ENCODE measurements around the gene PGPEP1.
"Not testable (repeated sequence)": the region's sequence is repeated elsewhere in the genome, so short reads cannot be mapped to it uniquely, and the experiment has no call there.

PGPEP1 gene

DNA sequence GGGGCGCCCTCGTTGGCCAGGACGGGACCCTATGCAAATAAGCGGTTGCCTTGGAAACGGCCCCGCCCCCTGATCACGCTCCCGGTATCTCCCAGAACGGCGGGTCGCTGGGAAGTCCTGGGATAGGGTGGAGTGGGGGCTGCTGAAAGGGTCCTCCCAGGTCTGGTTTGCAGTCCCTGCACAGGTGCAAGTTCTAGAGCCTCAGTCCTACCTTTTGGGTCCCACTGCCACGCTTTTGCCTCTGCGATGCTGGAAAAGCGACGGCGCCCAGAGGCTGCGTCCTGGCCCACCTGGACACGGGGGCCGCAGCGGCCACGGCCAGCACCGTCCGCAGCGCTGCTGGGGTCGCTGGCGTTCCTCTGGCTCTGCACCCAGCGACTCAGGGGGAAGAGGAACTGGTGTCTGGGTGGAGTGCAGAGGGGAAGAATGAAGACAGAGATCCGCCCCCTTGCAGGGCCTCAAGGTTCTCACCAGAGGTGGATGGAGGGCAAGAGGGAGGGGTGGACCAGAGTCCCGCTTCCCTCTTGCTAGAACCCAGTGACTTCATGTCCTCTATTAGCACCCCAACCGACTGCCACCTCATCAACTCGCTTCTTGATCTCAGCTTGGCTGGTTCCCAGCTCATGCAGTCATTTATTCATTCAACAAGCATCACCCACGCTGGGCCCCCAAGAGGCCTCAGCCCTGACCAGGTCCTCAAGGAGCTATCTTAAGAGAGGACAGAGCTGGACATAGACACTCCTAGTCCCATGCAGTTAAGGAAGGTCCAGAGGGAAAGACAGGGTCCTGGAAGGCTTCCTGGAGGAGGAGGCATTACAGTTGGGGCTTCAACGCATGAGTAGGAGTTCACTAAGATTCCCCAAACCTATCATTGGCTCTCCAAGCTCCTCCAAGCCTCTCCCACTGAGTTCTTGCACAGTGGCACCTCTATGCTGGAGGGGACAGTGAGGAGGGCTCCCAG is 57.1 kb downstream of the PGPEP1 start, which contains the start of gene LRRC25:
Gene LRRC25, minus strand, starts transcription at position 381 of the 961 bp plus-strand sequence. CDS start 659 bp downstream, outside the sequence.
- peak within 1 kb of the TSS; percentile 50 for H3K4me3 ChIP-seq (ENCODE audit: low read depth, low read length, poor library complexity, severe bottlenecking)
- H4K20me1 ChIP-seq (ENCODE audit: insufficient read depth, low read length) = no peaks in the 10 kb centered on the region
- 0 out of 2 replicates have a peak, but pooled peaks cover 5% of the 10 kb centered on the region for H3F3A ChIP-seq (ENCODE audit: insufficient read depth, low read length)
- no peaks in the 10 kb centered on the region for H3K9me2 ChIP-seq (ENCODE audit: low read depth, low read length)
- peak within 1 kb of the TSS; percentile 61 for H3K4me2 ChIP-seq (ENCODE audit: low read length)
- no peak within 1 kb of the TSS; the same call in 1 of the 2 replicates for H3K9ac ChIP-seq (ENCODE audit: low read length)
- no peaks in the 10 kb centered on the region for H3K79me2 ChIP-seq (ENCODE audit: insufficient read depth, low read length)
- 0 out of 2 replicates have a peak, but pooled peaks cover 8% of the 10 kb centered on the region for H3K27me3 ChIP-seq (ENCODE audit: insufficient read depth, low read length)
- H3K4me1 ChIP-seq (ENCODE audit: insufficient read depth, low read length, severe bottlenecking) = peaks cover 36% of the 10 kb centered on the region
- H3K36me3 ChIP-seq (ENCODE audit: insufficient read depth, low read length) = no peaks in the 10 kb centered on the region
- TF ChIP-seq, protein P1, sequence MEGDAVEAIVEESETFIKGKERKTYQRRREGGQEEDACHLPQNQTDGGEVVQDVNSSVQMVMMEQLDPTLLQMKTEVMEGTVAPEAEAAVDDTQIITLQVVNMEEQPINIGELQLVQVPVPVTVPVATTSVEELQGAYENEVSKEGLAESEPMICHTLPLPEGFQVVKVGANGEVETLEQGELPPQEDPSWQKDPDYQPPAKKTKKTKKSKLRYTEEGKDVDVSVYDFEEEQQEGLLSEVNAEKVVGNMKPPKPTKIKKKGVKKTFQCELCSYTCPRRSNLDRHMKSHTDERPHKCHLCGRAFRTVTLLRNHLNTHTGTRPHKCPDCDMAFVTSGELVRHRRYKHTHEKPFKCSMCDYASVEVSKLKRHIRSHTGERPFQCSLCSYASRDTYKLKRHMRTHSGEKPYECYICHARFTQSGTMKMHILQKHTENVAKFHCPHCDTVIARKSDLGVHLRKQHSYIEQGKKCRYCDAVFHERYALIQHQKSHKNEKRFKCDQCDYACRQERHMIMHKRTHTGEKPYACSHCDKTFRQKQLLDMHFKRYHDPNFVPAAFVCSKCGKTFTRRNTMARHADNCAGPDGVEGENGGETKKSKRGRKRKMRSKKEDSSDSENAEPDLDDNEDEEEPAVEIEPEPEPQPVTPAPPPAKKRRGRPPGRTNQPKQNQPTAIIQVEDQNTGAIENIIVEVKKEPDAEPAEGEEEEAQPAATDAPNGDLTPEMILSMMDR (IDR thresholded peaks at IDR 0.05; ENCODE audit: low read length) = no peak
- TF ChIP-seq EZH2 (IDR thresholded peaks at IDR 0.05; ENCODE audit: borderline replicate concordance, low read length) = no peak
- H3K9me3 ChIP-seq (ENCODE audit: low read length) = no peaks in the 10 kb centered on the region
- no peak within 1 kb of the TSS for H2AFZ ChIP-seq (ENCODE audit: low read length)
- H3K27ac ChIP-seq (ENCODE audit: low read depth, low read length, poor library complexity, severe bottlenecking) = no peak within 1 kb of the TSS

DNA sequence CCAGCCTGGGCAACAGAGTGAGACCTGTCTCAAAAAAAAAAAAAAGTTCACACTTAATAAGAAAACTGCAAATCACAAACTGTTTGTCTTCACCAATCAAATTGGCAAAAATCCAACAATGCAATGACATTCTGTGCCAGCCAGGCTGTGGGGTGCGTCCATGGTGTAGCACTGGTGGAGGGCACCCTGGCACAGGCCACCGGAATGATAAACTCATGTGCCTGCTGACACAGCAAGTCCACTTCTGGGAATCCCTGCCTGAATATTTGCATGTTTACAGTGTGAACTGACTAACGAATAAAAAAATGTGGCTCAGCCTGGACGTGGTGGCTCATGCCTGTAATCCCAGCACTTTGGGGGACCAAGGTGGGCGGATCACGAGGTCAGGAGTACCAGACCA is 58.6 kb downstream of the PGPEP1 start:
- TF ChIP-seq, protein P1 (IDR thresholded peaks at IDR 0.05; ENCODE audit: low read length) = no peak
- TF ChIP-seq EZH2 (IDR thresholded peaks at IDR 0.05; ENCODE audit: borderline replicate concordance, low read length) = no peak
- Histone ChIP-seq H3K27me3 (ENCODE audit: insufficient read depth, low read length) (0 out of 2 replicates have a peak, but pooled peaks cover 8% of the 10 kb centered on the region), H3K9ac (ENCODE audit: low read length) (no peak overlapping the region), H3F3A (ENCODE audit: insufficient read depth, low read length) (0 out of 2 replicates have a peak, but pooled peaks cover 5% of the 10 kb centered on the region), H3K79me2 (ENCODE audit: insufficient read depth, low read length) (no peaks in the 10 kb centered on the region), H3K27ac (ENCODE audit: low read depth, low read length, poor library complexity, severe bottlenecking) (no peak overlapping the region), H3K4me1 (ENCODE audit: insufficient read depth, low read length, severe bottlenecking) (peaks cover 33% of the 10 kb centered on the region), H2AFZ (ENCODE audit: low read length) (no peak overlapping the region), H3K4me2 (ENCODE audit: low read length) (no peak overlapping the region), H3K36me3 (ENCODE audit: insufficient read depth, low read length) (no peaks in the 10 kb centered on the region), H3K9me2 (ENCODE audit: low read depth, low read length) (no peaks in the 10 kb centered on the region), H3K4me3 (ENCODE audit: low read depth, low read length, poor library complexity, severe bottlenecking) (no peak overlapping the region), H4K20me1 (ENCODE audit: insufficient read depth, low read length) (no peaks in the 10 kb centered on the region), H3K9me3 (ENCODE audit: low read length) (no peaks in the 10 kb centered on the region)

DNA sequence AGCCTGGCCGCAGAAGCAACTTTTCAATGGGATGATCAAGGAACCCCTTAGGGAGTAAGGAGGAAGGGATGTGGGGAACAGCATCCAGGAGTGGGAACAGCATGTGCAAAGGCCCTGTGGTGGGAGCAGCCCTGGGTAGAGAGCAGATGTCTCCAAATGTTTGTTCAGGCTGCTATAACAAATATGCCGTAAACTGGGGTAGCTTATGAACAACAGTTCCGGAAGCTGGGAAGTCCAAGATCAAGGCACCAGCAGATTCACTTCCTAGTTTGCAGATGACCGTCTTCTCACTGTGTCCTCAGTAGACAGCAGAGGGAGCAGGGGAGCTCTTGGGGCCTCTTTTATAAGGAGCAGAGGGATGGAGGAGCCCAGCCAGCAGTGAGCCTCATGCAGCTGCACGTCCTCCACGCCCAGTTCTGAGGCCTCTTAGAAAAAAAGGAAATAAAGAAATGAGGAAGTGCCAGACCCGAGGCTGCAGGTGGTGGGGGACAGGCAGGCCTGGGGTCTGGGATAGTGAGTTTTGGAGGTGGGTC is 61.2 kb downstream of the PGPEP1 start:
- Histone ChIP-seq H3K9me3 (ENCODE audit: low read length) (no peaks in the 10 kb centered on the region), H2AFZ (ENCODE audit: low read length) (no peak overlapping the region), H3K36me3 (ENCODE audit: insufficient read depth, low read length) (no peaks in the 10 kb centered on the region), H3K27ac (ENCODE audit: low read depth, low read length, poor library complexity, severe bottlenecking) (peak overlapping the region; percentile 82), H3K9ac (ENCODE audit: low read length) (peak overlapping the region; percentile 48; the same call in 1 of the 2 replicates), H3K27me3 (ENCODE audit: insufficient read depth, low read length) (0 out of 2 replicates have a peak, but pooled peaks cover 1% of the 10 kb centered on the region), H3K4me3 (ENCODE audit: low read depth, low read length, poor library complexity, severe bottlenecking) (peak overlapping the region; percentile 31), H3K4me2 (ENCODE audit: low read length) (peak overlapping the region; percentile 59), H3K4me1 (ENCODE audit: insufficient read depth, low read length, severe bottlenecking) (peaks cover 28% of the 10 kb centered on the region), H3F3A (ENCODE audit: insufficient read depth, low read length) (0 out of 2 replicates have a peak, but pooled peaks cover 5% of the 10 kb centered on the region), H3K79me2 (ENCODE audit: insufficient read depth, low read length) (no peaks in the 10 kb centered on the region), H3K9me2 (ENCODE audit: low read depth, low read length) (no peaks in the 10 kb centered on the region), H4K20me1 (ENCODE audit: insufficient read depth, low read length) (no peaks in the 10 kb centered on the region)
- no peak for TF ChIP-seq EZH2 (IDR thresholded peaks at IDR 0.05; ENCODE audit: borderline replicate concordance, low read length)
- TF ChIP-seq, protein P1 (IDR thresholded peaks at IDR 0.05; ENCODE audit: low read length) = peak; percentile 48; the same call in 1 of the 2 replicates

DNA sequence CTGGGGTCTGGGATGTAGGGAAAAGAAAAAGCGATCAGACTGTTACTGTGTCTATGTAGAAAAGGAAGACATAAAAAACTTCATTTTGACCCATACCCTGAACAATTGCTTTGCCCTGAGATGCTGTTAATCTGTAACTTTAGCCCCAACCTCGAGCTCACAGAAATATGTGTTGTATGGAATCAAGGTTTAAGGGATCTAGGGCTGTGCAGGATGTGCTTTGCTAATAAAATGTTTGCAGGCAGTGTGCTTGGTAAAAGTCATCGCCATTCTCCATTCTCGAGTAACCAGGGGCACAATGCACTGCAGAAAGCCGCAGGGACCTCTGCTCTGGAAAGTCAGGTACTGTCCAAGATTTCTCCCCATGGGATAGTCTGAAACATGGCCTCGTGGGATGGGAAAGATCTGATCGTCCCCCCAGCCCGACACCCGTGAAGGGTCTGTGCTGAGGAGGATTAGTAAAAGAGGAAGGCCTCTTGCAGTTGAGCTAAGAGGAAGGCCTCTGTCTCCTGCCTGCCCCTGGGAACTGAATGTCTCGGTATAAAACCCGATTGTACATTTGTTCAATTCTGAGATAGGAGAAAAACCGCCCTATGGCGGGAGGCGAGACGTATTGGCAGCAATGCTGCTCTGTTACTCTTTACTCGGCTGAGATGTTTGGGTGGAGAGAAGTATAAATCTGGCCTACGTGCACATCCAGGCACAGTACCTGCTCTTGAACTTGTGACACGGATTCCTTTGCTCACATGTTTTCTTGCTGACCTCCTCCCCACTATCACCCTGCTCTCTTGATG is 62.3 kb downstream of the PGPEP1 start:
- not testable (repeated sequence) for H3F3A ChIP-seq (ENCODE audit: insufficient read depth, low read length); H3K9me2 ChIP-seq (ENCODE audit: low read depth, low read length); H3K79me2 ChIP-seq (ENCODE audit: insufficient read depth, low read length); H4K20me1 ChIP-seq (ENCODE audit: insufficient read depth, low read length); H3K9me3 ChIP-seq (ENCODE audit: low read length); H2AFZ ChIP-seq (ENCODE audit: low read length); H3K36me3 ChIP-seq (ENCODE audit: insufficient read depth, low read length); H3K27me3 ChIP-seq (ENCODE audit: insufficient read depth, low read length)
- H3K4me1 ChIP-seq (ENCODE audit: insufficient read depth, low read length, severe bottlenecking) = peaks cover 20% of the 10 kb centered on the region
- peak overlapping the region; percentile 48; the same call in 1 of the 2 replicates for H3K9ac ChIP-seq (ENCODE audit: low read length)
- H3K4me3 ChIP-seq (ENCODE audit: low read depth, low read length, poor library complexity, severe bottlenecking) = peak overlapping the region; percentile 31
- H3K4me2 ChIP-seq (ENCODE audit: low read length) = peak overlapping the region; percentile 59; the same call in 1 of the 2 replicates
- H3K27ac ChIP-seq (ENCODE audit: low read depth, low read length, poor library complexity, severe bottlenecking) = peak overlapping the region; percentile 82

All from OCI-LY1 (cell line).